ENCODE results near the gene VCAN.

Gene VCAN

DNA sequence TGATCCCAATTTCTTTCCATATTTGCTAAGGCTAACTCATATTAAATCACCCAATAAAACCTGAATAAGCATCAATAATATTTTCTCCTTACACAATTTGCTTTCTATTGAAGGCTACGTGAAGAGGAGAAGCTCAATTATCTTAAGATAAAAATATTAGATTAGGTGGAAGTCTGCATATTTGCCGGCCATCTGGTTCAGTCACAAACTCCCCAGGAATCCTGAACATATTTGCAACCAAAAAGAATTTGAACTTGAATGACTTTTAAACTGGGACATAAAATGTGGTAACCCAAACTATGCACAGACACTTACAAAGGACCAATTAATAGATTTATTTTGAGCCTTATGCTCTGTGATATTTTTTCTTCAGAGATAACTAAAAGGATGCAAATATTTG is 156.8 kb downstream of the VCAN start:
- TF ChIP-seq TAF1 (IDR thresholded peaks at IDR 0.05; ENCODE audit: borderline replicate concordance, insufficient read depth, low read length) (no peak), FOXP2 (optimal IDR thresholded peaks at IDR 0.05; ENCODE audit: borderline replicate concordance, extremely low read depth, extremely low read length, insufficient read depth) (no peak), SIN3A (IDR thresholded peaks at IDR 0.05; ENCODE audit: borderline replicate concordance, insufficient read depth, low read length) (no peak), POLR2AphosphoS5 (IDR thresholded peaks at IDR 0.05; ENCODE audit: low read depth, low read length) (no peak)
- TF ChIP-seq, protein P1, sequence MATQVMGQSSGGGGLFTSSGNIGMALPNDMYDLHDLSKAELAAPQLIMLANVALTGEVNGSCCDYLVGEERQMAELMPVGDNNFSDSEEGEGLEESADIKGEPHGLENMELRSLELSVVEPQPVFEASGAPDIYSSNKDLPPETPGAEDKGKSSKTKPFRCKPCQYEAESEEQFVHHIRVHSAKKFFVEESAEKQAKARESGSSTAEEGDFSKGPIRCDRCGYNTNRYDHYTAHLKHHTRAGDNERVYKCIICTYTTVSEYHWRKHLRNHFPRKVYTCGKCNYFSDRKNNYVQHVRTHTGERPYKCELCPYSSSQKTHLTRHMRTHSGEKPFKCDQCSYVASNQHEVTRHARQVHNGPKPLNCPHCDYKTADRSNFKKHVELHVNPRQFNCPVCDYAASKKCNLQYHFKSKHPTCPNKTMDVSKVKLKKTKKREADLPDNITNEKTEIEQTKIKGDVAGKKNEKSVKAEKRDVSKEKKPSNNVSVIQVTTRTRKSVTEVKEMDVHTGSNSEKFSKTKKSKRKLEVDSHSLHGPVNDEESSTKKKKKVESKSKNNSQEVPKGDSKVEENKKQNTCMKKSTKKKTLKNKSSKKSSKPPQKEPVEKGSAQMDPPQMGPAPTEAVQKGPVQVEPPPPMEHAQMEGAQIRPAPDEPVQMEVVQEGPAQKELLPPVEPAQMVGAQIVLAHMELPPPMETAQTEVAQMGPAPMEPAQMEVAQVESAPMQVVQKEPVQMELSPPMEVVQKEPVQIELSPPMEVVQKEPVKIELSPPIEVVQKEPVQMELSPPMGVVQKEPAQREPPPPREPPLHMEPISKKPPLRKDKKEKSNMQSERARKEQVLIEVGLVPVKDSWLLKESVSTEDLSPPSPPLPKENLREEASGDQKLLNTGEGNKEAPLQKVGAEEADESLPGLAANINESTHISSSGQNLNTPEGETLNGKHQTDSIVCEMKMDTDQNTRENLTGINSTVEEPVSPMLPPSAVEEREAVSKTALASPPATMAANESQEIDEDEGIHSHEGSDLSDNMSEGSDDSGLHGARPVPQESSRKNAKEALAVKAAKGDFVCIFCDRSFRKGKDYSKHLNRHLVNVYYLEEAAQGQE (IDR thresholded peaks at IDR 0.05; ENCODE audit: insufficient read depth in 1 of 2, low read depth in 2 of 2, low read length in 2 of 2): no peak
